HepG2 (cell line): ENCODE results near the gene CEBPE. TPM values are rescaled to one million over a fixed set of nuclear protein-coding genes. Genes with fewer than 3 reads are reported as not detected.

Experiments used
- AGO1 ChIP-seq: fragments of 200-400 bp; formaldehyde crosslinking; IDR thresholded peaks from 2 replicates; pipeline ENCODE4 v1.6.1; 2017; ENCODE audit warnings: mild to moderate bottlenecking, low read depth, low read length, moderate library complexity; ENCODE audit not compliant: poor library complexity, severe bottlenecking
- FOXP1 ChIP-seq, 2 experiments: fragments of 450-650 bp in 1 of 2; IDR thresholded peaks; 2 replicates each; pipeline ENCODE4 v1.6.1; 2017 to 2018; ENCODE audit warnings: antibody characterized with exemption in 1 of 2
- HDAC6 ChIP-seq: fragments of 200-600 bp; sonication (generic); IDR thresholded peaks from 2 replicates; pipeline ENCODE4 v1.7.0; 2017; ENCODE audit warnings: mild to moderate bottlenecking, antibody characterized with exemption, low read length, low read depth
- MIXL1 ChIP-seq: IDR thresholded peaks from 2 replicates; pipeline ENCODE4 v1.6.1; 2016
- MXD4 ChIP-seq: IDR thresholded peaks from 2 replicates; pipeline ENCODE4 v1.6.1; 2016; ENCODE audit warnings: mild to moderate bottlenecking, missing biosample characterization, missing genetic modification reagents
- NPAS2 ChIP-seq: sonication (generic); formaldehyde crosslinking; IDR thresholded peaks from 2 replicates; pipeline ENCODE4 v1.8.0; 2022; ENCODE audit warnings: mild to moderate bottlenecking, missing genetic modification reagents, borderline replicate concordance
- SIX1 ChIP-seq: sonication (generic); formaldehyde crosslinking; IDR thresholded peaks from 2 replicates; pipeline ENCODE4 v1.4.0; 2020; ENCODE audit warnings: missing genetic modification reagents, borderline replicate concordance
- SNAPC2 ChIP-seq: sonication (generic); formaldehyde crosslinking; IDR thresholded peaks from 2 replicates; pipeline ENCODE4 v1.8.1; 2022; ENCODE audit warnings: mild to moderate bottlenecking, missing genetic modification reagents
- TBX2 ChIP-seq: sonication (generic); formaldehyde crosslinking; IDR thresholded peaks from 2 replicates; pipeline ENCODE4 v1.5.0; 2020; ENCODE audit warnings: missing genetic modification reagents, mild to moderate bottlenecking, borderline replicate concordance
- ZNF124 ChIP-seq: sonication (generic); formaldehyde crosslinking; IDR thresholded peaks from 2 replicates; pipeline ENCODE4 v1.4.0; 2020; ENCODE audit warnings: missing genetic modification reagents
- ZNF264 ChIP-seq: sonication (generic); formaldehyde crosslinking; IDR thresholded peaks from 2 replicates; pipeline ENCODE4 v1.4.0; 2020; ENCODE audit warnings: missing genetic modification reagents
- ZNF354B ChIP-seq: sonication (generic); formaldehyde crosslinking; IDR thresholded peaks from 2 replicates; pipeline ENCODE4 v1.8.0; 2022; ENCODE audit warnings: mild to moderate bottlenecking, missing genetic modification reagents
- ZNF484 ChIP-seq: sonication (generic); formaldehyde crosslinking; IDR thresholded peaks from 2 replicates; pipeline ENCODE4 v1.5.1; 2020; ENCODE audit warnings: mild to moderate bottlenecking, low read depth, missing genetic modification reagents, borderline replicate concordance
- ZNF761 ChIP-seq: sonication (generic); formaldehyde crosslinking; conservative IDR thresholded peaks from 2 replicates; pipeline ENCODE4 v1.4.0; 2020; ENCODE audit warnings: mild to moderate bottlenecking, missing genetic modification reagents
- ZNF792 ChIP-seq: IDR thresholded peaks from 2 replicates; pipeline ENCODE4 v1.6.1; 2016
- ZSCAN20 ChIP-seq: sonication (generic); formaldehyde crosslinking; IDR thresholded peaks from 2 replicates; pipeline ENCODE4 v1.4.0; 2020; ENCODE audit warnings: missing genetic modification reagents, mild to moderate bottlenecking, borderline replicate concordance
- polyA plus RNA-seq, 8 experiments: library from polyadenylated mRNA; depleted of rRNA in 3 of 8; stranded (reverse) in 7 of 8; unstranded in 1 of 8; fragments of >200 nt; fragmentation: Illumina TruSeq in 4 of 8; extraction: Trizol in 4 of 8; gene quantifications; 2 replicates each; pipeline versions ENCODE4 v1.2.1 to v1.2.3, GENCODE V29; 2011 to 2016; ENCODE audit warnings: low read depth in 4 of 8, missing spikeins in 1 of 8, mixed read lengths in 1 of 8; ENCODE audit not compliant: insufficient read depth in 1 of 8
- total RNA-seq, 5 experiments: library from RNA; depleted of rRNA; stranded (reverse); fragments of >200 nt; fragmentation: Illumina TruSeq; extraction: Trizol; gene quantifications; 2 replicates each; pipeline ENCODE4 v1.2.3, GENCODE V29; 2016; ENCODE audit warnings: low read depth in 1 of 5
- TF ChIP-seq, protein P1 (sequence below): sonication (generic); formaldehyde crosslinking; IDR thresholded peaks from 2 replicates; pipeline ENCODE4 v1.4.0; 2020; ENCODE audit warnings: missing genetic modification reagents, borderline replicate concordance
- TF ChIP-seq, protein P2 (sequence below): sonication (generic); formaldehyde crosslinking; IDR thresholded peaks from 2 replicates; pipeline ENCODE4 v1.4.0; 2020; ENCODE audit warnings: low read depth, mild to moderate bottlenecking, missing genetic modification reagents
- TF ChIP-seq, protein P3 (sequence below): sonication (generic); formaldehyde crosslinking; IDR thresholded peaks from 2 replicates; pipeline ENCODE4 v1.9.0; 2022; ENCODE audit warnings: missing genetic modification reagents, mild to moderate bottlenecking, borderline replicate concordance

CEBPE gene
- total and polyA plus RNA-seq, 2 of the 13 experiments (the other 11 are each of a cell fraction or from before 2014, with no cell fraction given), result 0.09 to 0.11 TPM

DNA sequence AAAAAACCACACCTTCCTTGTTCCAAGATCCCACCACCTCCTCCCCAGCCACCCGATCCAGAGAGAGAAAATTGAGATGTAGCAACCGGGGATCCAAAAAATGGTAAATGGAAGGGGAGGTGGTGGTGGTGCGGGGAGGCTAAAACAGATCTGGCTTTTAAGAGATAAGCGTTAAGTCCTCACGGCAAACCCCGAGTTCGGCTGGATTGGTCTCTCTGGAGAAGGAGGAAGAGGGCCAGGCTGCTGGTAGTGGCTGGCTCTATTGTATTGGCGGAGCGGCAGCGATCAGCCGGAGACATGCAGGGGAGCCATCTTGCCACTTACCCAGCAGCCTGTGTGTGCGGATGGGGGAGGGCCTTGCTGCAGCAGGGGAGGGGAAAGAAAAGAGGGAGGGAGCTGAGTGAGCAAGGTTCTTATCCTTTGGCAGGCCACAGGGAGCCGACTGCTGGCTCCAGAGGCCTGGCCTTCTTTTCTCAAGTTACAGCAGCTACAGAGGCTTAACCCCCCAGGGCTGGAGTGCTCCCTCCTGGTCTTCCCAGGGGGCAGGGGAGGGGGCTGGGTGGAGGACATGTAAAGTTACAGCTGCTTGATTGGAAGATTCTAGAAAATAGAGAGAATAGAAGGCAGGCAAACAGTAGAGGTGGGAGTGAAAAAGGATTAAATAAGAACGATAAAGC lies 47.7 kb downstream of the CEBPE start (continued):
- TF ChIP-seq FOXP1 (IDR thresholded peaks at IDR 0.05) (no peak), FOXP1 (CRISPR knock-in tag; IDR thresholded peaks at IDR 0.05) (0 out of 2 replicates have a peak, but pooled peaks have one; percentile 9), HDAC6 (no peak), ZNF761 (CRISPR knock-in tag) (no peak), MXD4 (peak; percentile 84), ZSCAN20 (0 out of 2 replicates have a peak, but pooled peaks have one; percentile 39), NPAS2 (no peak), MIXL1 (CRISPR knock-in tag) (peak; percentile 84; the same call in 1 of the 2 replicates), TBX2 (CRISPR knock-in tag) (peak; percentile 61; the same call in 1 of the 2 replicates), ZNF264 (CRISPR knock-in tag) (no peak), ZNF792 (CRISPR knock-in tag) (peak; percentile 92), ZNF484 (no peak), SNAPC2 (CRISPR knock-in tag) (peak; percentile 80; the same call in 1 of the 2 replicates), ZNF124 (CRISPR knock-in tag) (peak; percentile 87; the same call in 1 of the 2 replicates), ZNF354B (CRISPR knock-in tag) (no peak), AGO1 (peak; percentile 70), SIX1 (CRISPR knock-in tag) (peak; percentile 68; the same call in 1 of the 2 replicates)
- TF ChIP-seq, protein P1, sequence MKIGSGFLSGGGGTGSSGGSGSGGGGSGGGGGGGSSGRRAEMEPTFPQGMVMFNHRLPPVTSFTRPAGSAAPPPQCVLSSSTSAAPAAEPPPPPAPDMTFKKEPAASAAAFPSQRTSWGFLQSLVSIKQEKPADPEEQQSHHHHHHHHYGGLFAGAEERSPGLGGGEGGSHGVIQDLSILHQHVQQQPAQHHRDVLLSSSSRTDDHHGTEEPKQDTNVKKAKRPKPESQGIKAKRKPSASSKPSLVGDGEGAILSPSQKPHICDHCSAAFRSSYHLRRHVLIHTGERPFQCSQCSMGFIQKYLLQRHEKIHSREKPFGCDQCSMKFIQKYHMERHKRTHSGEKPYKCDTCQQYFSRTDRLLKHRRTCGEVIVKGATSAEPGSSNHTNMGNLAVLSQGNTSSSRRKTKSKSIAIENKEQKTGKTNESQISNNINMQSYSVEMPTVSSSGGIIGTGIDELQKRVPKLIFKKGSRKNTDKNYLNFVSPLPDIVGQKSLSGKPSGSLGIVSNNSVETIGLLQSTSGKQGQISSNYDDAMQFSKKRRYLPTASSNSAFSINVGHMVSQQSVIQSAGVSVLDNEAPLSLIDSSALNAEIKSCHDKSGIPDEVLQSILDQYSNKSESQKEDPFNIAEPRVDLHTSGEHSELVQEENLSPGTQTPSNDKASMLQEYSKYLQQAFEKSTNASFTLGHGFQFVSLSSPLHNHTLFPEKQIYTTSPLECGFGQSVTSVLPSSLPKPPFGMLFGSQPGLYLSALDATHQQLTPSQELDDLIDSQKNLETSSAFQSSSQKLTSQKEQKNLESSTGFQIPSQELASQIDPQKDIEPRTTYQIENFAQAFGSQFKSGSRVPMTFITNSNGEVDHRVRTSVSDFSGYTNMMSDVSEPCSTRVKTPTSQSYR, result peak; percentile 93
- TF ChIP-seq, protein P2, sequence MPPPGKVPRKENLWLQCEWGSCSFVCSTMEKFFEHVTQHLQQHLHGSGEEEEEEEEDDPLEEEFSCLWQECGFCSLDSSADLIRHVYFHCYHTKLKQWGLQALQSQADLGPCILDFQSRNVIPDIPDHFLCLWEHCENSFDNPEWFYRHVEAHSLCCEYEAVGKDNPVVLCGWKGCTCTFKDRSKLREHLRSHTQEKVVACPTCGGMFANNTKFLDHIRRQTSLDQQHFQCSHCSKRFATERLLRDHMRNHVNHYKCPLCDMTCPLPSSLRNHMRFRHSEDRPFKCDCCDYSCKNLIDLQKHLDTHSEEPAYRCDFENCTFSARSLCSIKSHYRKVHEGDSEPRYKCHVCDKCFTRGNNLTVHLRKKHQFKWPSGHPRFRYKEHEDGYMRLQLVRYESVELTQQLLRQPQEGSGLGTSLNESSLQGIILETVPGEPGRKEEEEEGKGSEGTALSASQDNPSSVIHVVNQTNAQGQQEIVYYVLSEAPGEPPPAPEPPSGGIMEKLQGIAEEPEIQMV, result peak; percentile 39; the same call in 1 of the 2 replicates
- TF ChIP-seq, protein P3, sequence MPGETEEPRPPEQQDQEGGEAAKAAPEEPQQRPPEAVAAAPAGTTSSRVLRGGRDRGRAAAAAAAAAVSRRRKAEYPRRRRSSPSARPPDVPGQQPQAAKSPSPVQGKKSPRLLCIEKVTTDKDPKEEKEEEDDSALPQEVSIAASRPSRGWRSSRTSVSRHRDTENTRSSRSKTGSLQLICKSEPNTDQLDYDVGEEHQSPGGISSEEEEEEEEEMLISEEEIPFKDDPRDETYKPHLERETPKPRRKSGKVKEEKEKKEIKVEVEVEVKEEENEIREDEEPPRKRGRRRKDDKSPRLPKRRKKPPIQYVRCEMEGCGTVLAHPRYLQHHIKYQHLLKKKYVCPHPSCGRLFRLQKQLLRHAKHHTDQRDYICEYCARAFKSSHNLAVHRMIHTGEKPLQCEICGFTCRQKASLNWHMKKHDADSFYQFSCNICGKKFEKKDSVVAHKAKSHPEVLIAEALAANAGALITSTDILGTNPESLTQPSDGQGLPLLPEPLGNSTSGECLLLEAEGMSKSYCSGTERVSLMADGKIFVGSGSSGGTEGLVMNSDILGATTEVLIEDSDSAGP, result peak; percentile 90
